ENCODE measurements around the gene C19orf73. TPM values are rescaled to one million over a fixed set of nuclear protein-coding genes. Genes with fewer than 3 reads are reported as not detected.

Gene C19orf73
- total and polyA plus RNA-seq, 9 of the 15 experiments (the other 6 are each of a cell fraction or from before 2014, with no cell fraction given), result 0.08 to 7.4 (median 1.4) TPM

- peaks cover 17% of the 10 kb centered on the region; the same call in 2 of the 3 replicates for H3K79me2 ChIP-seq (ENCODE audit: control insufficient read depth, insufficient read depth, low read length)
- ATAC-seq (peak; percentile 97), DNase-seq (ENCODE audit: extremely low read depth in 1 of 4, low spot score in 3 of 4) (peak; percentile 95 to 97 (median 96)), FAIRE-seq (peak; percentile 95)
- H3K27ac ChIP-seq (ENCODE audit: extremely low read depth, low read depth, low read length), result peak overlapping the region; percentile 74
- intact Hi-C loops (cut with micrococcal nuclease) (loop anchor here (2.0 kb wide), 1 partner anchor 15 kb away; no protein-coding TSS in a partner anchor), in situ Hi-C loops (cut with MboI) (no loop called here)
- peaks cover 19 to 48% of the 10 kb centered on the region in 2 experiments for H3K4me1 ChIP-seq (replicated peaks in 1 of 2; ENCODE audit: control insufficient read depth in 2 of 2, insufficient read depth in 2 of 2, low read length in 2 of 2)
- ChIA-PET POLR2A (interaction anchor here (0.6 to 3.1 kb wide), 10 partner anchors 8 to 72 kb away, joined by 3 to 15 read pairs (median 4); partner anchors contain the start of genes HRC and TRPM4), CTCF (ENCODE audit: low intra/inter-chr PET ratio) (no interaction called here)
- H2AFZ ChIP-seq (ENCODE audit: low read depth, low read length), result peak overlapping the region; percentile 100
- peaks cover 20% of the 10 kb centered on the region; the same call in 2 of the 3 replicates for H3K36me3 ChIP-seq (ENCODE audit: control insufficient read depth, insufficient read depth, low read length)
- no peaks in the 10 kb centered on the region for H3K9me3 ChIP-seq (replicated peaks; ENCODE audit: control insufficient read depth, insufficient read depth, low read depth, low read length)
- no peaks in the 10 kb centered on the region for H3K27me3 ChIP-seq (ENCODE audit: control insufficient read depth in 2 of 2, insufficient read depth in 2 of 2, low read length in 2 of 2)
- peak overlapping the region; percentile 100 for H3K4me2 ChIP-seq (ENCODE audit: insufficient read depth, low read length)
- H4K20me1 ChIP-seq (replicated peaks; ENCODE audit: control insufficient read depth, insufficient read depth, low read length), result no peaks in the 10 kb centered on the region
- peak overlapping the region; percentile 76 to 92 for H3K9ac ChIP-seq (ENCODE audit: insufficient read depth in 1 of 2, low read depth in 2 of 2, low read length in 2 of 2)
- H3K9me1 ChIP-seq (ENCODE audit: control insufficient read depth, insufficient read depth, low read length), result no peaks in the 10 kb centered on the region
- H3K4me3 ChIP-seq, result peak overlapping the region; percentile 55
- BruUV-seq (replicated peaks), result TSS peak; percentile 82
- 5% methylated on average over 56 of the region's 63 CpGs for WGBS (ENCODE audit: insufficient coverage, low coverage, missing lambda C conversion rate)
- peak; percentile 83 for TF ChIP-seq ARID4B (CRISPR knock-in tag; IDR thresholded peaks at IDR 0.05)
- TF ChIP-seq NFE2 (IDR thresholded peaks at IDR 0.05; ENCODE audit: low read depth), result no peak; the same call in 1 of the 2 replicates
- TF ChIP-seq MAFG (tag; conservative IDR thresholded peaks at IDR 0.05), result no peak
- no peak for TF ChIP-seq ZNF174 (CRISPR knock-in tag; IDR thresholded peaks at IDR 0.05)
- peak; percentile 77 for TF ChIP-seq GABPB1 (CRISPR knock-in tag; IDR thresholded peaks at IDR 0.05)
- peak; percentile 95 for TF ChIP-seq LCOR (CRISPR knock-in tag; IDR thresholded peaks at IDR 0.05)
- TF ChIP-seq ZNF764 (CRISPR knock-in tag; IDR thresholded peaks at IDR 0.05; ENCODE audit: low read depth), result no peak
- no peak for TF ChIP-seq ZFP30 (CRISPR knock-in tag; IDR thresholded peaks at IDR 0.05; ENCODE audit: borderline replicate concordance)
- TF ChIP-seq KDM1A (IDR thresholded peaks at IDR 0.05), result no peak
- peak; percentile 97 for TF ChIP-seq NKRF (IDR thresholded peaks at IDR 0.05; ENCODE audit: borderline replicate concordance)
- no peak for TF ChIP-seq CEBPG (CRISPR knock-in tag; IDR thresholded peaks at IDR 0.05)
- TF ChIP-seq CEBPG (tag; conservative IDR thresholded peaks at IDR 0.05 in 1 of 2, IDR thresholded peaks at IDR 0.05 in 1 of 2), result no peak
- TF ChIP-seq ZFPM2 (CRISPR knock-in tag; IDR thresholded peaks at IDR 0.05), result no peak
- TF ChIP-seq ZNF316 (IDR thresholded peaks at IDR 0.05), result no peak
- peak; percentile 45; the same call in 1 of the 2 replicates for TF ChIP-seq PHF8 (IDR thresholded peaks at IDR 0.05; ENCODE audit: borderline replicate concordance, low read length)
- TF ChIP-seq ZNF717 (CRISPR knock-in tag; IDR thresholded peaks at IDR 0.05), result no peak
- TF ChIP-seq ZBTB17 (CRISPR knock-in tag; IDR thresholded peaks at IDR 0.05), result peak; percentile 67; the same call in 1 of the 2 replicates
Measured at GRCh38 chr19:49127674-49128544, 9.0 kb upstream of the C19orf73 start.

Measured in K562 (cell line).